Endothelial cell of umbilical vein (primary cell): ENCODE measurements around the gene LRRC8A. TPM values are rescaled to one million over a fixed set of nuclear protein-coding genes. Genes with fewer than 3 reads are reported as not detected.
"Not testable (repeated sequence)": the region's sequence is repeated elsewhere in the genome, so short reads cannot be mapped to it uniquely, and the experiment has no call there.

Experiments
- BruUV-seq: library from RNA; stranded (reverse); fragments of 400-500 nt; replicated peaks from 2 replicates; lab custom pipeline; 2021; lab: Mats Ljungman, UMichigan
- CTCF ChIA-PET: fragments of 300-600, 350-600 bp; sonication (Branson Sonifier 250); formaldehyde crosslinking; loops from one replicate; lab custom pipeline; 2021; ENCODE audit warnings: antibody characterized with exemption, inconsistent platforms; lab: Charles Lee
- POLR2A ChIA-PET: fragments of 300-600, 350-600 bp; sonication (Branson Sonifier 250); formaldehyde crosslinking; loops from one replicate; lab custom pipeline; 2021; ENCODE audit warnings: antibody characterized with exemption, inconsistent platforms; lab: Charles Lee
- DNase-seq: peaks from one replicate; pipeline ENCODE4 v3.0.0-alpha.2; 2011; ENCODE audit warnings: low read depth, low spot score
- FAIRE-seq: peaks from 2 replicates; lab custom pipeline; 2011; peaks lifted over from hg19 to GRCh38; lab: Jason Lieb, UNC
- H2AFZ ChIP-seq: 2 replicates; pipeline ENCODE4 v1.6.0; 2012; ENCODE audit warnings: low read depth, low read length, control low read depth, inconsistent platforms
- H3K27ac ChIP-seq: 2 replicates; pipeline ENCODE4 v1.5.1; 2011; ENCODE audit warnings: low read depth, mild to moderate bottlenecking, control low read depth, low read length, moderate library complexity; ENCODE audit not compliant: insufficient read depth
- H3K27me3 ChIP-seq, 2 experiments: 2 replicates each; pipeline versions ENCODE4 v1.6.0 to v1.6.1; 2011; ENCODE audit warnings: low read length in 2 of 2, mixed read lengths in 1 of 2; ENCODE audit not compliant: control insufficient read depth in 2 of 2, insufficient read depth in 2 of 2
- H3K36me3 ChIP-seq, 2 experiments: 2 replicates in 1 of 2; 3 replicates in 1 of 2; pipeline ENCODE4 v1.5.1; 2011; ENCODE audit warnings: low read length in 2 of 2, mild to moderate bottlenecking in 1 of 2, moderate library complexity in 1 of 2; ENCODE audit not compliant: control insufficient read depth in 2 of 2, insufficient read depth in 2 of 2; ENCODE audit errors: extremely low read depth in 1 of 2
- H3K4me1 ChIP-seq: 3 replicates; pipeline ENCODE4 v1.5.1; 2011; ENCODE audit warnings: mild to moderate bottlenecking, low read length; ENCODE audit not compliant: control insufficient read depth, insufficient read depth; ENCODE audit errors: extremely low read depth
- H3K4me2 ChIP-seq: 2 replicates; pipeline ENCODE4 v1.6.1; 2011; ENCODE audit warnings: low read length, control low read depth, mixed read lengths; ENCODE audit not compliant: insufficient read depth
- H3K4me3 ChIP-seq, 3 experiments: fragments of 200-600 bp in 1 of 3; sonication (generic), shearing (Covaris generic) in 1 of 3; replicated peaks in 1 of 3; 2 replicates each; pipeline ENCODE4 v1.5.1; 2011 to 2016; ENCODE audit warnings: control low read depth in 3 of 3, low read length in 3 of 3, mild to moderate bottlenecking in 2 of 3, inconsistent platforms in 1 of 3, low read depth in 1 of 3, moderate library complexity in 1 of 3; ENCODE audit not compliant: insufficient read depth in 1 of 3
- H3K79me2 ChIP-seq: 2 replicates; pipeline ENCODE4 v1.6.0; 2012; ENCODE audit warnings: low read length, inconsistent platforms; ENCODE audit not compliant: control insufficient read depth, insufficient read depth
- H3K9ac ChIP-seq: replicated peaks from 2 replicates; pipeline ENCODE3; 2011; ENCODE audit warnings: low read length, control low read depth; ENCODE audit not compliant: insufficient read depth; ENCODE audit errors: extremely low read depth
- H3K9me1 ChIP-seq: replicated peaks from 3 replicates; pipeline ENCODE4 v1.6.0; 2011; ENCODE audit warnings: mild to moderate bottlenecking, low read length; ENCODE audit not compliant: control insufficient read depth, insufficient read depth; ENCODE audit errors: extremely low read depth
- H3K9me3 ChIP-seq: replicated peaks from 2 replicates; pipeline ENCODE4 v1.5.1; 2012; ENCODE audit warnings: low read length, inconsistent platforms; ENCODE audit not compliant: control insufficient read depth, insufficient read depth
- H4K20me1 ChIP-seq: replicated peaks from 2 replicates; pipeline ENCODE3; 2011; ENCODE audit warnings: mild to moderate bottlenecking, low read length; ENCODE audit not compliant: control insufficient read depth, insufficient read depth; ENCODE audit errors: extremely low read depth
- EZH2 ChIP-seq: IDR thresholded peaks from 2 replicates; pipeline ENCODE4 v1.6.1; 2012; ENCODE audit warnings: borderline replicate concordance, low read depth, mild to moderate bottlenecking, moderate library complexity, low read length, inconsistent platforms; ENCODE audit not compliant: severe bottlenecking
- FOS ChIP-seq: IDR thresholded peaks from 2 replicates; pipeline ENCODE4 v1.6.1; 2011; ENCODE audit warnings: mild to moderate bottlenecking, low read length, moderate library complexity, borderline replicate concordance; ENCODE audit not compliant: insufficient read depth
- GATA2 ChIP-seq: IDR thresholded peaks from 2 replicates; pipeline ENCODE4 v1.7.0; 2011; ENCODE audit warnings: low read depth, mild to moderate bottlenecking, moderate library complexity, mixed read lengths, low read length; ENCODE audit not compliant: insufficient read length, insufficient read depth
- JUN ChIP-seq: IDR thresholded peaks from 2 replicates; pipeline ENCODE4 v1.6.1; 2011; ENCODE audit warnings: borderline replicate concordance, low read depth; ENCODE audit not compliant: insufficient read length, insufficient read depth
- MAX ChIP-seq: IDR thresholded peaks from 2 replicates; pipeline ENCODE4 v1.6.1; 2011; ENCODE audit not compliant: insufficient read depth, insufficient read length
- MYC ChIP-seq: IDR thresholded peaks from one replicate; pipeline ENCODE4 v1.6.1; 2011; ENCODE audit warnings: mild to moderate bottlenecking, low read depth, low read length
- POLR2A ChIP-seq: IDR thresholded peaks from 2 replicates; pipeline ENCODE4 v1.6.1; 2012; ENCODE audit warnings: low read depth, mild to moderate bottlenecking, control low read depth, low read length
- POLR2AphosphoS5 ChIP-seq: IDR thresholded peaks from 2 replicates; pipeline ENCODE4 v1.6.1; 2012; ENCODE audit warnings: low read depth, mild to moderate bottlenecking, control low read depth, low read length, moderate library complexity; ENCODE audit not compliant: insufficient read depth
- dilution Hi-C: fragments of 300-500 bp; cut with MboI; formaldehyde crosslinking; loops from one replicate; pipeline ENCODE4 v1.15.0; 2019; ENCODE audit warnings: low sequenced_read_pairs; ENCODE audit not compliant: extremely low pct_ligation_motif_present
- intact Hi-C: fragments of 100-400 bp; cut with micrococcal nuclease; formaldehyde crosslinking; loops from one replicate; pipeline ENCODE4 v1.10.0; 2022
- polyA plus RNA-seq, 4 experiments: library from polyadenylated mRNA; depleted of rRNA in 3 of 4; stranded (reverse) in 3 of 4; unstranded in 1 of 4; fragments of >200 nt; gene quantifications; 2 replicates each; pipeline versions ENCODE4 v1.2.1 to v1.2.3, GENCODE V29; 2011 to 2012; ENCODE audit warnings: missing spikeins in 1 of 4
- total RNA-seq: library from RNA; stranded (reverse); gene quantifications from 2 replicates; pipeline ENCODE4 v1.2.3, GENCODE V29; 2021
- TF ChIP-seq, protein P1 (sequence below), 2 donors: IDR thresholded peaks; 1 replicate in 1 of 2; 2 replicates in 1 of 2; pipeline ENCODE4 v1.5.1; 2011; ENCODE audit warnings: low read length in 2 of 2, mild to moderate bottlenecking in 2 of 2, moderate library complexity in 2 of 2, control low read depth in 1 of 2, inconsistent platforms in 1 of 2, low read depth in 1 of 2; ENCODE audit not compliant: insufficient read depth in 1 of 2; ENCODE audit errors: extremely low read depth in 1 of 2

LRRC8A gene
- total and polyA plus RNA-seq, 2 donors (not counting 3 experiments of a cell fraction or from before 2014, with no cell fraction given), result 99.6 to 129 TPM

GRCh38 chr9:128858476-128858875 is 23.5 kb upstream of the LRRC8A start:
- H3K4me3 ChIP-seq, H3K9me3 ChIP-seq, dilution Hi-C loops, BruUV-seq, H2AFZ ChIP-seq, H3K27me3 ChIP-seq, H3K36me3 ChIP-seq, H3K79me2 ChIP-seq, H3K4me2 ChIP-seq, POLR2A ChIA-PET, intact Hi-C loops, H3K4me1 ChIP-seq, H3K9ac ChIP-seq, H3K27ac ChIP-seq, H3K9me1 ChIP-seq, H4K20me1 ChIP-seq, FAIRE-seq, DNase-seq: not testable (repeated sequence)
- CTCF ChIA-PET, result interaction anchor here (1.1 to 1.9 kb wide), 3 partner anchors 10 to 70 kb away, joined by 3 to 7 read pairs (median 5); no protein-coding TSS in a partner anchor

- H4K20me1 ChIP-seq, result no peaks in the 10 kb centered on the region
- H3K27me3 ChIP-seq, result no peaks in the 10 kb centered on the region
- no peaks in the 10 kb centered on the region for H3K9me3 ChIP-seq
- dilution Hi-C loops (no loop called here), intact Hi-C loops (loop anchor here (5.0 kb wide), 1 partner anchor 146 kb away; no protein-coding TSS in a partner anchor)
- H3K27ac ChIP-seq, result no peak overlapping the region
- no TSS peak for BruUV-seq
- TF ChIP-seq POLR2A, result no peak
- no peak for TF ChIP-seq JUN
- TF ChIP-seq POLR2AphosphoS5, result no peak
- no peak for TF ChIP-seq GATA2
- no peak for TF ChIP-seq EZH2
- TF ChIP-seq, protein P1, sequence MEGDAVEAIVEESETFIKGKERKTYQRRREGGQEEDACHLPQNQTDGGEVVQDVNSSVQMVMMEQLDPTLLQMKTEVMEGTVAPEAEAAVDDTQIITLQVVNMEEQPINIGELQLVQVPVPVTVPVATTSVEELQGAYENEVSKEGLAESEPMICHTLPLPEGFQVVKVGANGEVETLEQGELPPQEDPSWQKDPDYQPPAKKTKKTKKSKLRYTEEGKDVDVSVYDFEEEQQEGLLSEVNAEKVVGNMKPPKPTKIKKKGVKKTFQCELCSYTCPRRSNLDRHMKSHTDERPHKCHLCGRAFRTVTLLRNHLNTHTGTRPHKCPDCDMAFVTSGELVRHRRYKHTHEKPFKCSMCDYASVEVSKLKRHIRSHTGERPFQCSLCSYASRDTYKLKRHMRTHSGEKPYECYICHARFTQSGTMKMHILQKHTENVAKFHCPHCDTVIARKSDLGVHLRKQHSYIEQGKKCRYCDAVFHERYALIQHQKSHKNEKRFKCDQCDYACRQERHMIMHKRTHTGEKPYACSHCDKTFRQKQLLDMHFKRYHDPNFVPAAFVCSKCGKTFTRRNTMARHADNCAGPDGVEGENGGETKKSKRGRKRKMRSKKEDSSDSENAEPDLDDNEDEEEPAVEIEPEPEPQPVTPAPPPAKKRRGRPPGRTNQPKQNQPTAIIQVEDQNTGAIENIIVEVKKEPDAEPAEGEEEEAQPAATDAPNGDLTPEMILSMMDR (IDR thresholded peaks at IDR 0.05; ENCODE audit: extremely low read depth in 1 of 2, insufficient read depth in 1 of 2, low read depth in 1 of 2, low read length in 2 of 2), result no peak
- no peak for TF ChIP-seq FOS
- TF ChIP-seq MYC, result no peak
- TF ChIP-seq MAX, result no peak
- H3K79me2 ChIP-seq, result no peaks in the 10 kb centered on the region
- ChIA-PET CTCF (interaction anchor here (1.5 to 8.9 kb wide), 2 partner anchors 66 to 73 kb away, joined by 3 to 146 read pairs; no protein-coding TSS in a partner anchor), POLR2A (no interaction called here)
- no peaks in the 10 kb centered on the region for H3K4me1 ChIP-seq
- DNase-seq, result no peak
- H3K4me2 ChIP-seq, result no peak overlapping the region
- no peak for FAIRE-seq
- no peak overlapping the region for H3K4me3 ChIP-seq
- no peak overlapping the region for H3K9ac ChIP-seq
- no peaks in the 10 kb centered on the region for H3K9me1 ChIP-seq
- no peaks in the 10 kb centered on the region for H3K36me3 ChIP-seq
- no peak overlapping the region for H2AFZ ChIP-seq
These were observed 21.0 kb upstream of the LRRC8A start for GRCh38 chr9:128860937-128861336.
